Stomach (tissue), 9 donors: ENCODE results near the gene TEX30. TPM values are rescaled to one million over a fixed set of nuclear protein-coding genes. Genes with fewer than 3 reads are reported as not detected.

Experiments used
- DNase-seq, 2 donors: peaks; one replicate each; pipeline versions ENCODE4 v3.0.0 to v3.0.0-alpha.2; 2013 to 2019
- H3K27ac ChIP-seq, 5 donors: fragments of 200-600 bp in 4 of 5; sonication (generic) in 4 of 5; one replicate each; pipeline ENCODE4 v1.5.1; 2013 to 2019; ENCODE audit warnings: mild to moderate bottlenecking in 1 of 5, moderate library complexity in 1 of 5
- H3K27me3 ChIP-seq, 3 donors: fragments of 200-600 bp; sonication (generic); one replicate each; pipeline ENCODE4 v1.5.1; 2017 to 2019; ENCODE audit warnings: mixed run types in 1 of 3
- H3K36me3 ChIP-seq, 4 donors: fragments of 200-600 bp; sonication (generic); 1 replicate in 3 of 4; 2 replicates in 1 of 4; pipeline ENCODE4 v1.5.1; 2016 to 2019
- H3K4me1 ChIP-seq, 4 donors: fragments of 200-600 bp; sonication (generic); one replicate each; pipeline ENCODE4 v1.5.1; 2016 to 2019
- H3K4me3 ChIP-seq, 4 donors: fragments of 200-600 bp; sonication (generic) in 3 of 4; one replicate each; pipeline ENCODE4 v1.5.1; 2016 to 2019; ENCODE audit warnings: mild to moderate bottlenecking in 1 of 4
- H3K9me3 ChIP-seq, 4 donors: fragments of 200-600 bp; sonication (generic); one replicate each; pipeline ENCODE4 v1.5.1; 2016 to 2019
- CTCF ChIP-seq, 7 experiments: fragments of 450-650 bp in 4 of 7; fragments of 200-600 bp in 3 of 7; sonication (generic) in 3 of 7; IDR thresholded peaks; one replicate each; pipeline ENCODE4 v1.5.1; 2016 to 2019; ENCODE audit warnings: antibody characterized with exemption in 7 of 7, control low read depth in 2 of 7, mild to moderate bottlenecking in 1 of 7
- EP300 ChIP-seq: sonication (generic); formaldehyde crosslinking; IDR thresholded peaks from one replicate; pipeline ENCODE4 v1.6.1; 2017; ENCODE audit warnings: antibody characterized with exemption
- POLR2A ChIP-seq, 4 donors: fragments of 450-650 bp; IDR thresholded peaks; one replicate each; pipeline ENCODE4 v1.6.1; 2016; ENCODE audit warnings: antibody characterized with exemption in 4 of 4, control low read depth in 2 of 4, mild to moderate bottlenecking in 1 of 4, moderate library complexity in 1 of 4
- POLR2AphosphoS5 ChIP-seq, 3 donors: sonication (generic); formaldehyde crosslinking; IDR thresholded peaks; one replicate each; pipeline ENCODE4 v1.6.1; 2016; ENCODE audit warnings: antibody characterized with exemption in 3 of 3
- WGBS, 5 donors: extraction: QIAGEN DNeasy Blood & Tissue Kit in 3 of 5; methylation state at CpG; one replicate each; pipeline versions ENCODE4 v1.1.5 to v1.1.7; 2013 to 2018; 5-methylcytosine and 5-hydroxymethylcytosine counted together
- intact Hi-C: fragments of 100-400 bp; cut with DNase I; formaldehyde crosslinking; loops from one replicate; pipeline ENCODE4 v1.15.1; 2023; ENCODE audit warnings: low total_unique reads
- polyA plus RNA-seq, 3 donors: library from polyadenylated mRNA; stranded (reverse); fragments of 200-250 nt; gene quantifications; one replicate each; pipeline ENCODE4 v1.2.3, GENCODE V29; 2013
- total RNA-seq, 5 donors: library from RNA; depleted of rRNA; stranded (reverse); fragments of >200 nt; gene quantifications; one replicate each; pipeline versions ENCODE4 v1.1.0 to v1.2.3, GENCODE V29; 2014 to 2016
- donor health status: healthy with polysubstance abuse.
- donor health status: Bipolar disorder and iron deficiency.
- donor health status: healthy.

The TEX30 gene
- total and polyA plus RNA-seq, 8 donors: 8.6 to 50.7 (median 11.6) TPM; not detected in 1

GRCh38 chr13:102779436-102780159 is 6.0 kb upstream of the TEX30 start:
- Histone ChIP-seq H3K4me3 (no peak overlapping the region), H3K4me1 (peaks cover 0 to 8% (median 2%) of the 10 kb centered on the region in 4 donors), H3K9me3 (no peaks in the 10 kb centered on the region), H3K27me3 (no peaks in the 10 kb centered on the region), H3K36me3 (peaks cover 0 to 14% (median 1%) of the 10 kb centered on the region in 4 donors), H3K27ac (peak overlapping the region in 4 of 5 donors; percentile 6 to 53 (median 28))
- peak in 1 of 2 donors; percentile 20 for DNase-seq
- 35 to 53% (median 43%) methylated on average over 5 of the region's 5 CpGs for WGBS, 5 donors
- TF ChIP-seq POLR2AphosphoS5 (IDR thresholded peaks at IDR 0.05): no peak
- TF ChIP-seq EP300: no peak
- TF ChIP-seq CTCF (IDR thresholded peaks at IDR 0.05): no peak
- TF ChIP-seq POLR2A (IDR thresholded peaks at IDR 0.05): no peak
- intact Hi-C loops: no loop called here

GRCh38 chr13:102777736-102778135 is 4.2 kb upstream of the TEX30 start:
- Histone ChIP-seq H3K9me3 (no peaks in the 10 kb centered on the region), H3K4me3 (no peak overlapping the region), H3K27me3 (no peaks in the 10 kb centered on the region), H3K27ac (no peak overlapping the region), H3K4me1 (peaks cover 5 to 16% (median 9%) of the 10 kb centered on the region in 4 donors), H3K36me3 (peaks cover 0 to 12% (median 0%) of the 10 kb centered on the region in 4 donors)
- DNase-seq: no peak
- intact Hi-C loops: no loop called here
- 83 to 88% (median 84%) methylated on average over 3 of the region's 3 CpGs for WGBS, 5 donors
- TF ChIP-seq CTCF (IDR thresholded peaks at IDR 0.05) (no peak), POLR2A (IDR thresholded peaks at IDR 0.05) (no peak), EP300 (no peak), POLR2AphosphoS5 (IDR thresholded peaks at IDR 0.05) (no peak)

- H3K4me1 ChIP-seq: peaks cover 5 to 30% (median 15%) of the 10 kb centered on the region in 4 donors
- no peaks in the 10 kb centered on the region for H3K27me3 ChIP-seq
- 87 to 99% (median 89%) methylated on average over 2 of the region's 2 CpGs for WGBS, 5 donors
- TF ChIP-seq CTCF (IDR thresholded peaks at IDR 0.05) (no peak), POLR2AphosphoS5 (IDR thresholded peaks at IDR 0.05) (no peak), EP300 (no peak), POLR2A (IDR thresholded peaks at IDR 0.05) (no peak)
- no peaks in the 10 kb centered on the region for H3K9me3 ChIP-seq
- no peak for DNase-seq
- H3K36me3 ChIP-seq: no peaks in the 10 kb centered on the region
- intact Hi-C loops: no loop called here
- H3K27ac ChIP-seq: no peak overlapping the region
- H3K4me3 ChIP-seq: no peak overlapping the region
These were observed 2.7 kb upstream of the TEX30 start for GRCh38 chr13:102776271-102776670.

GRCh38 chr13:102774591-102775520 is 1.3 kb upstream of the TEX30 start:
- Histone ChIP-seq H3K27me3 (no peaks in the 10 kb centered on the region), H3K9me3 (no peaks in the 10 kb centered on the region), H3K4me1 (peaks cover 5 to 30% (median 15%) of the 10 kb centered on the region in 4 donors), H3K27ac (peak overlapping the region in 1 of 5 donors; percentile 89), H3K36me3 (no peaks in the 10 kb centered on the region), H3K4me3 (peak overlapping the region in 1 of 4 donors; percentile 87)
- no peak for TF ChIP-seq CTCF (IDR thresholded peaks at IDR 0.05)
- no peak for TF ChIP-seq POLR2AphosphoS5 (IDR thresholded peaks at IDR 0.05)
- no peak for TF ChIP-seq POLR2A (IDR thresholded peaks at IDR 0.05)
- TF ChIP-seq EP300: no peak
- WGBS, 5 donors: 85 to 90% (median 87%) methylated on average over 14 of the region's 14 CpGs
- peak in 1 of 2 donors; percentile 5 for DNase-seq
- intact Hi-C loops: no loop called here
